GM18868 (cell line): Measurements from ENCODE around the gene MRE11.

Source experiments
- ATAC-seq: cut with Tn5 transposase; IDR thresholded peaks from one replicate; pipeline ENCODE4 v1.9.1; 2021; ENCODE audit warnings: mild to moderate bottlenecking, moderate library complexity; ENCODE audit not compliant: unreplicated experiment

MRE11 gene

GRCh38 chr11:94493281-94494125 is at the start of gene MRE11, which contains the start of gene ANKRD49:
MRE11 (minus strand) TSS chr11:94493844; CDS start chr11:94492801, 1,043 bp downstream.
ANKRD49 (plus strand) TSS chr11:94493984; CDS start chr11:94496694, 2,710 bp downstream.
- ATAC-seq = peak; percentile 100

- no peak for ATAC-seq
These were observed 45.8 kb upstream of the MRE11 start for GRCh38 chr11:94539420-94539819.

GRCh38 chr11:94537031-94537600 is 43.5 kb upstream of the MRE11 start:
- ATAC-seq = no peak

- ATAC-seq = no peak
These were observed 42.7 kb upstream of the MRE11 start for GRCh38 chr11:94536386-94536785.

GRCh38 chr11:94533696-94534630 is 40.3 kb upstream of the MRE11 start:
- no peak for ATAC-seq

- ATAC-seq = no peak
These were observed 39.6 kb upstream of the MRE11 start for GRCh38 chr11:94533206-94533605.

GRCh38 chr11:94532211-94532610 is 38.6 kb upstream of the MRE11 start:
- ATAC-seq = no peak

GRCh38 chr11:94528551-94528950 is 34.9 kb upstream of the MRE11 start:
- ATAC-seq = no peak

- no peak for ATAC-seq
These were observed 33.2 kb upstream of the MRE11 start for GRCh38 chr11:94526645-94527438.

- no peak for ATAC-seq
These were observed 32.1 kb upstream of the MRE11 start for GRCh38 chr11:94525546-94526324.

GRCh38 chr11:94524341-94524740 is 30.7 kb upstream of the MRE11 start:
- ATAC-seq = no peak

GRCh38 chr11:94521684-94522083 is 28.0 kb upstream of the MRE11 start:
- ATAC-seq = peak; percentile 76

- peak; percentile 53 for ATAC-seq
These were observed 25.9 kb upstream of the MRE11 start for GRCh38 chr11:94519478-94520084.

- ATAC-seq = no peak
These were observed 24.7 kb upstream of the MRE11 start for GRCh38 chr11:94518300-94518699.

GRCh38 chr11:94516725-94517124 is 23.1 kb upstream of the MRE11 start:
- no peak for ATAC-seq

GRCh38 chr11:94515398-94515797 is 21.8 kb upstream of the MRE11 start:
- ATAC-seq = no peak

- ATAC-seq = peak; percentile 17
These were observed 19.4 kb upstream of the MRE11 start for GRCh38 chr11:94513091-94513490.

GRCh38 chr11:94511932-94512781 is 18.5 kb upstream of the MRE11 start, which contains the start of gene C11orf97:
C11orf97 (plus strand) TSS chr11:94512461; CDS start chr11:94512529, 68 bp downstream.
- ATAC-seq = peak; percentile 72
